GM12891 (cell line): Measurements from ENCODE around the gene ZNF683.

Experiments
- POLR2A ChIP-seq: IDR thresholded peaks from 2 replicates; pipeline ENCODE4 v1.6.1; 2011; ENCODE audit warnings: low read depth, low read length, control low read depth
- POLR2AphosphoS5 ChIP-seq: IDR thresholded peaks from 2 replicates; pipeline ENCODE4 v1.6.1; 2011; ENCODE audit warnings: low read depth, low read length, control low read depth
- POU2F2 ChIP-seq: IDR thresholded peaks from 2 replicates; pipeline ENCODE4 v1.6.1; 2011; ENCODE audit warnings: low read depth, mild to moderate bottlenecking, control low read depth, low read length, moderate library complexity
- SPI1 ChIP-seq: IDR thresholded peaks from 2 replicates; pipeline ENCODE4 v1.6.1; 2011; ENCODE audit warnings: low read depth, low read length, control low read depth
- TAF1 ChIP-seq: IDR thresholded peaks from 2 replicates; pipeline ENCODE4 v1.6.1; 2011; ENCODE audit warnings: low read depth, low read length, control low read depth

DNA sequence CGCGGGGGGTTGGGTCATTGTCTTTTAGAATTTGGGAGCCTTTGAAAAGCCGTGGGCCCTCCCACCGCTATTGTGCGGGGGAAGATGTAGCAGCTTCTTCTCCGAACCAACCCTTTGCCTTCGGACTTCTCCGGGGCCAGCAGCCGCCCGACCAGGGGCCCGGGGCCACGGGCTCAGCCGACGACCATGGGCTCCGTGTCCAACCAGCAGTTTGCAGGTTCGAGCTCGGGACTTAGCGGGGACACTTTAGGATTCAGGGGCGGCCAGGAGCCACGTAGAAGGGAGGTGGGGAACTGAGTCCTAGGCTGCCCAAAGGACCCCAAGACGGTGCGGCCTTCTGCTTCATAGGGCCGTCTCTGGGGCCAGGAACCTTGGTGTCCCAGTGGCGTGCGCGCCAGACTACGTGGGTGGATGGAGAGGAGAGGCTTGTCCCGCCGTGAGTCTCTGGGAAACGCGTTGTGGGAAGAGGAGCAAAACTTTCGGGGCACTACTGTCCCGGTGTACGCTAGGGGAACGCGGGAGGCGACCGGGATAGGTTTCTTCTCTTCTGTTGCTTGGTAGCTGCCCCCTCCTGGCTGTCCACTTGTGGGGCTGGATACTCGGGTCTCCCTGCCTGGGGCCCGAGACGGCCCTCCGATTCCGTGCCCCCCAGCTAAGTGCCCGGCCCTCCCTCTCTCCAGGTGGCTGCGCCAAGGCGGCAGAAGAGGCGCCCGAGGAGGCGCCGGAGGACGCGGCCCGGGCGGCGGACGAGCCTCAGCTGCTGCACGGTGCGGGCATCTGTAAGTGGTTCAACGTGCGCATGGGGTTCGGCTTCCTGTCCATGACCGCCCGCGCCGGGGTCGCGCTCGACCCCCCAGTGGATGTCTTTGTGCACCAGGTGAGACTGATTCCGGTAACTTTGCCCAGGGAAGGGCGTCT is 38.4 kb upstream of the ZNF683 start, which contains the start of gene LIN28A:
- no peak for TF ChIP-seq TAF1
- TF ChIP-seq SPI1, result no peak
- TF ChIP-seq POLR2A, result no peak
- TF ChIP-seq POLR2AphosphoS5, result no peak
- no peak for TF ChIP-seq POU2F2
